Astrocyte (in vitro differentiated cells and primary cell): ENCODE results near the gene CCNG2.

ENCODE experiments used
- CTCF ChIP-seq: IDR thresholded peaks from 2 replicates; pipeline ENCODE4 v1.5.1; 2011; ENCODE audit warnings: low read depth, mild to moderate bottlenecking, inconsistent platforms, low read length, moderate library complexity; ENCODE audit not compliant: insufficient read depth
- EZH2 ChIP-seq: IDR thresholded peaks from 2 replicates; pipeline ENCODE4 v1.6.1; 2012; ENCODE audit warnings: mild to moderate bottlenecking, low read length, inconsistent platforms; ENCODE audit not compliant: insufficient read depth

- TF ChIP-seq CTCF (no peak), EZH2 (no peak)
These were observed 37.4 kb downstream of the CCNG2 start for GRCh38 chr4:77194366-77194765.
